ENCODE measurements around the gene TMEM187. TPM values are rescaled to one million over a fixed set of nuclear protein-coding genes. Genes with fewer than 3 reads are reported as not detected.

Gene TMEM187
- total and polyA plus RNA-seq, 4 donors = 2.5 to 8.6 (median 5.0) TPM

GRCh38 chrX:154029439-154029838, 56.9 kb downstream of the TMEM187 start:
- WGBS, 2 donors = 73 to 85% methylated on average over 8 of the region's 8 CpGs
- Histone ChIP-seq H3K36me3 (ENCODE audit: control insufficient read depth in 1 of 2, insufficient read depth in 2 of 2, low read length in 1 of 2) (peaks cover 0 to 7% of the 10 kb centered on the region in 2 donors), H3K4me1 (ENCODE audit: control insufficient read depth in 1 of 2, insufficient read depth in 2 of 2, low read length in 2 of 2) (no peaks in the 10 kb centered on the region), H3K27me3 (ENCODE audit: control insufficient read depth in 1 of 2, insufficient read depth in 2 of 2, low read length in 1 of 2) (no peaks in the 10 kb centered on the region), H3K27ac (ENCODE audit: low read depth in 1 of 2, low read length in 2 of 2) (no peak overlapping the region), H3K9me3 (ENCODE audit: control insufficient read depth, low read length) (no peaks in the 10 kb centered on the region), H3K4me3 (ENCODE audit: low read length in 2 of 2) (no peak overlapping the region)
- intact Hi-C loops (cut with DNase I) = no loop called here
- no peak for ATAC-seq (ENCODE audit: low FRiP score)
- no peak for DNase-seq

DNA sequence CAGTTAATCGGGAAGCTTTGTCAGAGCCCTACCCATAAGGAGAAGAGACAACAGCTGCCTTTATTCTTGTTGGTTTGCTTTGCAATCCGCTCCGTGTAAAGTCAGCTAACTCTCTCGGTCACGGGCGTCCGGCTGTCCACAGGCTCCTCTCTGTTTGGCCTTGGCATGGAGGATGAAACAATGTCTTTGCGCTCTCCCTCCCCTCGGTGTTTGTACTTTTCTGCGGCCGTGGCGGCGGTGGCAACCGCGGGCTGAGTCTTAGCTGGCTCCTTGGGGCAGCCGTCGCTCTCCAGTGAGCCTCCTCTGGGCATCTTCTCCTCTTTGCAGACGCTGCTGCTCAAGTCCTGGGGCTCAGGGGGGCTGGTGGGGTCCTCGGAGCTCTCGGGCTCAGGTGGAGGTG, 57.7 kb downstream of the TMEM187 start:
- no peaks in the 10 kb centered on the region for H3K27me3 ChIP-seq (ENCODE audit: control insufficient read depth in 1 of 2, insufficient read depth in 2 of 2, low read length in 1 of 2)
- H3K4me3 ChIP-seq (ENCODE audit: low read length in 2 of 2) = no peak overlapping the region
- no peaks in the 10 kb centered on the region for H3K9me3 ChIP-seq (ENCODE audit: control insufficient read depth, low read length)
- 87 to 91% methylated on average over 20 of the region's 20 CpGs for WGBS, 2 donors
- peaks cover 0 to 7% of the 10 kb centered on the region in 2 donors for H3K36me3 ChIP-seq (ENCODE audit: control insufficient read depth in 1 of 2, insufficient read depth in 2 of 2, low read length in 1 of 2)
- H3K27ac ChIP-seq (ENCODE audit: low read depth in 1 of 2, low read length in 2 of 2) = no peak overlapping the region
- no peak for ATAC-seq (ENCODE audit: low FRiP score)
- intact Hi-C loops (cut with DNase I) = no loop called here
- DNase-seq = peak in 1 of 2 donors; percentile 32
- H3K4me1 ChIP-seq (ENCODE audit: control insufficient read depth in 1 of 2, insufficient read depth in 2 of 2, low read length in 2 of 2) = no peaks in the 10 kb centered on the region

DNA sequence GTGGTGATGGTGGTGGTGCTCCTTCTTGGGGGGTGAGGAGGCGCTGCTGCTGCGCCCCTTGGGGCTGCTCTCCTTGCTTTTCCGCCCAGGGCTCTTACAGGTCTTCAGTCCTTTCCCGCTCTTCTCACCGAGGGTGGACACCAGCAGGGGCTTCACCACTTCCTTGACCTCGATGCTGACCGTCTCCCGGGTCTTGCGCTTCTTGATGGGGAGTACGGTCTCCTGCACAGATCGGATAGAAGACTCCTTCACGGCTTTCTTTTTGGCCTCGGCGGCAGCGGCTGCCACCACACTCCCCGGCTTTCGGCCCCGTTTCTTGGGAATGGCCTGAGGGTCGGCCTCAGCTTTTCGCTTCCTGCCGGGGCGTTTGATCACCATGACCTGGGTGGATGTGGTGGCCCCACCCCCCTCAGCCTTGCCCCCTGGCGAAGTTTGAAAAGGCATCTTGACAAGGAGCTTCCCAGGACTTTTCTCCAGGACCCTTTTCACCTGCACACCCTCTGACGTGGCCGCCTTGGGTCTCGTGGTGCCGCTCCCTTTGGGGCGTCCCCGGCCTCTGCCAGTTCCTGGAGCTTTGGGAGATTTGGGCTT, 58.3 kb downstream of the TMEM187 start:
- H3K36me3 ChIP-seq (ENCODE audit: control insufficient read depth in 1 of 2, insufficient read depth in 2 of 2, low read length in 1 of 2) = peaks cover 0 to 7% of the 10 kb centered on the region in 2 donors
- no peaks in the 10 kb centered on the region for H3K9me3 ChIP-seq (ENCODE audit: control insufficient read depth, low read length)
- ATAC-seq (ENCODE audit: low FRiP score) (no peak), DNase-seq (no peak)
- H3K27me3 ChIP-seq (ENCODE audit: control insufficient read depth in 1 of 2, insufficient read depth in 2 of 2, low read length in 1 of 2) = no peaks in the 10 kb centered on the region
- intact Hi-C loops (cut with DNase I) = no loop called here
- H3K27ac ChIP-seq (ENCODE audit: low read depth in 1 of 2, low read length in 2 of 2) = no peak overlapping the region
- no peaks in the 10 kb centered on the region for H3K4me1 ChIP-seq (ENCODE audit: control insufficient read depth in 1 of 2, insufficient read depth in 2 of 2, low read length in 2 of 2)
- no peak overlapping the region for H3K4me3 ChIP-seq (ENCODE audit: low read length in 2 of 2)
- WGBS, 2 donors = 89 to 90% methylated on average over 29 of the region's 29 CpGs

DNA sequence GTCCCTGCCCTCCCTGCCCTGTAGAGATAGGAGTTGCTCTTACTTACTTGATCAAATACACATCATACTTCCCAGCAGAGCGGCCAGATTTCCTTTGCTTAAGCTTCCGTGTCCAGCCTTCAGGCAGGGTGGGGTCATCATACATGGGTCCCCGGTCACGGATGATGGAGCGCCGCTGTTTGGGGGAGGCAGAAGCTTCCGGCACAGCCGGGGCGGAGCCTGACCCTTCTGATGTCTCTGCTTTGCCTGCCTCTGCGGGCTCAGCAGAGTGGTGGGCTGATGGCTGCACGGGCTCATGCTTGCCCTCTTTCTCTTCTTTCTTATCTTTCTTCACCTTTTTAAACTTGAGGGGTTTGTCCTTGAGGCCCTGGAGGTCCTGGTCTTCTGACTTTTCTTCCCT, 59.6 kb downstream of the TMEM187 start:
- Histone ChIP-seq H3K4me1 (ENCODE audit: control insufficient read depth in 1 of 2, insufficient read depth in 2 of 2, low read length in 2 of 2) (no peaks in the 10 kb centered on the region), H3K27ac (ENCODE audit: low read depth in 1 of 2, low read length in 2 of 2) (no peak overlapping the region), H3K4me3 (ENCODE audit: low read length in 2 of 2) (no peak overlapping the region), H3K36me3 (ENCODE audit: control insufficient read depth in 1 of 2, insufficient read depth in 2 of 2, low read length in 1 of 2) (peaks cover 0 to 7% of the 10 kb centered on the region in 2 donors), H3K27me3 (ENCODE audit: control insufficient read depth in 1 of 2, insufficient read depth in 2 of 2, low read length in 1 of 2) (no peaks in the 10 kb centered on the region), H3K9me3 (ENCODE audit: control insufficient read depth, low read length) (no peaks in the 10 kb centered on the region)
- intact Hi-C loops (cut with DNase I) = no loop called here
- ATAC-seq (ENCODE audit: low FRiP score) (no peak), DNase-seq (no peak)
- 85 to 89% methylated on average over 11 of the region's 11 CpGs for WGBS, 2 donors

- no peaks in the 10 kb centered on the region for H3K27me3 ChIP-seq (ENCODE audit: control insufficient read depth in 1 of 2, insufficient read depth in 2 of 2, low read length in 1 of 2)
- no peaks in the 10 kb centered on the region for H3K9me3 ChIP-seq (ENCODE audit: control insufficient read depth, low read length)
- no peak for ATAC-seq (ENCODE audit: low FRiP score)
Observed at GRCh38 chrX:154032653-154033052, 60.1 kb downstream of the TMEM187 start.

More at GRCh38 chrX:154032653-154033052, 60.1 kb downstream of the TMEM187 start:
- intact Hi-C loops (cut with DNase I) = no loop called here
- DNase-seq = peak in 1 of 2 donors; percentile 41
- Histone ChIP-seq H3K4me1 (ENCODE audit: control insufficient read depth in 1 of 2, insufficient read depth in 2 of 2, low read length in 2 of 2) (no peaks in the 10 kb centered on the region), H3K36me3 (ENCODE audit: control insufficient read depth in 1 of 2, insufficient read depth in 2 of 2, low read length in 1 of 2) (peaks cover 0 to 7% of the 10 kb centered on the region in 2 donors), H3K4me3 (ENCODE audit: low read length in 2 of 2) (no peak overlapping the region), H3K27ac (ENCODE audit: low read depth in 1 of 2, low read length in 2 of 2) (no peak overlapping the region)
- WGBS, 2 donors = 44 to 52% methylated on average over 9 of the region's 9 CpGs

Small RNAs within 50 kb of the gene (microRNA-seq; reads per million reads assigned to microRNA genes)
- gene MIR3202-1 (0 reads per million in 2 donors), gene MIR3202-2 (0 reads per million in 2 donors), gene MIR718 (0 reads per million in 2 donors)

Other genes with a start within 250 kb of the TMEM187 start
- 100 to 1,000 TPM; 118 to 130 TPM for gene BCAP31, start 248.4 kb upstream of the TMEM187 start, total RNA-seq
- 100 to 1,000 TPM; 101 to 128 TPM for gene BCAP31, start 248.4 kb upstream of the TMEM187 start, polyA plus RNA-seq
- 10 to 100 TPM; 11.4 to 15.8 TPM for gene ABCD1, start 247.9 kb upstream of the TMEM187 start, total RNA-seq
- gene ABCD1, start 247.9 kb upstream of the TMEM187 start, polyA plus RNA-seq = 1 to 10 TPM; 8.8 to 9.9 TPM
- gene PLXNB3, start 208.5 kb upstream of the TMEM187 start, total RNA-seq = 10 to 100 TPM; 18.0 to 18.7 TPM
- gene PLXNB3, start 208.5 kb upstream of the TMEM187 start, polyA plus RNA-seq = 10 to 100 TPM in 1 of 2 donors, under 1 TPM in 1; 0.38 to 31.4 TPM
- 1 to 10 TPM; 5.4 to 8.0 TPM for gene SRPK3, start 191.7 kb upstream of the TMEM187 start, total RNA-seq
- 10 to 100 TPM in 1 of 2 donors, 1 to 10 TPM in 1; 1.1 to 11.0 TPM for gene SRPK3, start 191.7 kb upstream of the TMEM187 start, polyA plus RNA-seq
- 10 to 100 TPM; 46.8 to 48.4 TPM for gene IDH3G, start 178.4 kb upstream of the TMEM187 start, total RNA-seq
- 10 to 100 TPM; 33.3 to 72.5 TPM for gene IDH3G, start 178.4 kb upstream of the TMEM187 start, polyA plus RNA-seq
- gene SSR4, start 178.1 kb upstream of the TMEM187 start, total RNA-seq = 100 to 1,000 TPM; 182 TPM
- 100 to 1,000 TPM; 401 to 633 TPM for gene SSR4, start 178.1 kb upstream of the TMEM187 start, polyA plus RNA-seq
- gene PDZD4, start 142.2 kb upstream of the TMEM187 start, total RNA-seq = 10 to 100 TPM; 11.9 to 19.2 TPM
- gene PDZD4, start 142.2 kb upstream of the TMEM187 start, polyA plus RNA-seq = 10 to 100 TPM in 1 of 2 donors, 1 to 10 TPM in 1; 4.4 to 27.3 TPM
- gene L1CAM, start 86.6 kb upstream of the TMEM187 start, total RNA-seq = 10 to 100 TPM in 1 of 2 donors, 1 to 10 TPM in 1; 4.3 to 11.6 TPM
- 1 to 10 TPM in 1 of 2 donors, not detected in 1; 1.0 TPM for gene L1CAM, start 86.6 kb upstream of the TMEM187 start, polyA plus RNA-seq
- 1 to 10 TPM; 3.0 to 4.6 TPM for gene AVPR2, start 68.1 kb upstream of the TMEM187 start, total RNA-seq
- gene AVPR2, start 68.1 kb upstream of the TMEM187 start, polyA plus RNA-seq = under 1 TPM in 1 of 2 donors, not detected in 1; 0.23 TPM
- 10 to 100 TPM; 36.0 to 81.3 TPM for gene ARHGAP4, start 46.5 kb upstream of the TMEM187 start, total RNA-seq
- 10 to 100 TPM; 13.5 to 31.9 TPM for gene ARHGAP4, start 46.5 kb upstream of the TMEM187 start, polyA plus RNA-seq
- gene NAA10, start 37.7 kb upstream of the TMEM187 start, total RNA-seq = 10 to 100 TPM; 70.2 to 87.3 TPM
- 100 to 1,000 TPM in 1 of 2 donors, 10 to 100 TPM in 1; 81.8 to 287 TPM for gene NAA10, start 37.7 kb upstream of the TMEM187 start, polyA plus RNA-seq
- gene RENBP, start 28.1 kb upstream of the TMEM187 start, total RNA-seq = 10 to 100 TPM; 13.1 to 20.9 TPM
- gene RENBP, start 28.1 kb upstream of the TMEM187 start, polyA plus RNA-seq = 10 to 100 TPM; 10.5 to 14.5 TPM
- gene HCFC1, start 936 bp upstream of the TMEM187 start, total RNA-seq = 10 to 100 TPM; 41.6 to 41.8 TPM
- 10 to 100 TPM in 1 of 2 donors, 1 to 10 TPM in 1; 6.5 to 20.3 TPM for gene HCFC1, start 936 bp upstream of the TMEM187 start, polyA plus RNA-seq
- gene IRAK1, start 47.1 kb downstream of the TMEM187 start, total RNA-seq = 10 to 100 TPM; 62.3 to 78.3 TPM
- gene IRAK1, start 47.1 kb downstream of the TMEM187 start, polyA plus RNA-seq = 10 to 100 TPM; 45.9 to 60.5 TPM
- gene MECP2, start 125.0 kb downstream of the TMEM187 start, total RNA-seq = 10 to 100 TPM; 73.5 to 80.7 TPM
- 10 to 100 TPM; 10.4 to 24.9 TPM for gene MECP2, start 125.0 kb downstream of the TMEM187 start, polyA plus RNA-seq
- not detected for gene OPN1LW, start 171.5 kb downstream of the TMEM187 start, total RNA-seq
- gene OPN1LW, start 171.5 kb downstream of the TMEM187 start, polyA plus RNA-seq = not detected
- gene OPN1MW, start 209.8 kb downstream of the TMEM187 start, total RNA-seq = not detected
- gene OPN1MW, start 209.8 kb downstream of the TMEM187 start, polyA plus RNA-seq = not detected
- gene OPN1MW2, start 247.0 kb downstream of the TMEM187 start, total RNA-seq = not detected
- gene OPN1MW2, start 247.0 kb downstream of the TMEM187 start, polyA plus RNA-seq = not detected